K562 (cell line): ENCODE results near the gene SPTLC1. TPM values are rescaled to one million over a fixed set of nuclear protein-coding genes. Genes with fewer than 3 reads are reported as not detected.

Experiments used
- ATAC-seq: fragments of 200-7000 bp; cut with Tn5 transposase; 3 replicates; pipeline ENCODE4 v1.9.1; 2020; ENCODE audit warnings: moderate library complexity
- BruUV-seq: library from RNA; stranded (reverse); fragments of 400-500 nt; replicated peaks from 2 replicates; lab custom pipeline; 2021; lab: Mats Ljungman, UMichigan
- CTCF ChIA-PET: fragments of 300-600 bp; formaldehyde crosslinking; extraction: SDS; loops from one replicate; lab custom pipeline; 2021; ENCODE audit warnings: low intra/inter-chr PET ratio; lab: Yijun Ruan, JAX
- POLR2A ChIA-PET: fragments of 300-600, 350-650 bp; sonication (Branson Sonifier 250); formaldehyde crosslinking; extraction: SDS; loops from one replicate; lab custom pipeline; 2021; ENCODE audit warnings: antibody characterized with exemption, inconsistent platforms; lab: Yijun Ruan, JAX
- DNase-seq, 4 experiments: peaks; one replicate each; pipeline versions ENCODE4 v3.0.0 to v3.0.0-alpha.2; 2011 to 2018; ENCODE audit warnings: low spot score in 3 of 4, mixed read lengths in 3 of 4; ENCODE audit errors: extremely low read depth in 1 of 4
- FAIRE-seq: peaks from 2 replicates; lab custom pipeline; 2011; peaks lifted over from hg19 to GRCh38; lab: Jason Lieb, UNC
- H2AFZ ChIP-seq: 2 replicates; pipeline ENCODE4 v1.6.0; 2011; ENCODE audit warnings: low read depth, low read length, control low read depth, inconsistent platforms
- H3K27ac ChIP-seq: fragments of 200-600 bp; 3 replicates; pipeline ENCODE4 v1.8.0; 2011; ENCODE audit warnings: low read depth, mild to moderate bottlenecking, control low read depth, inconsistent platforms, low read length, moderate library complexity, mixed read lengths; ENCODE audit errors: extremely low read depth
- H3K27me3 ChIP-seq, 2 experiments: fragments of 300-600 bp in 1 of 2; 2 replicates in 1 of 2; 3 replicates in 1 of 2; pipeline versions ENCODE4 v1.6.0 to v1.8.0; 2011; ENCODE audit warnings: inconsistent platforms in 2 of 2, low read length in 2 of 2, mild to moderate bottlenecking in 1 of 2, mixed read lengths in 1 of 2, moderate library complexity in 1 of 2; ENCODE audit not compliant: control insufficient read depth in 2 of 2, insufficient read depth in 2 of 2
- H3K36me3 ChIP-seq: fragments of 300-600 bp; 3 replicates; pipeline ENCODE4 v1.8.0; 2011; ENCODE audit warnings: mild to moderate bottlenecking, low read length, inconsistent platforms; ENCODE audit not compliant: control insufficient read depth, insufficient read depth
- H3K4me1 ChIP-seq, 2 experiments: fragments of 200-600 bp in 1 of 2; replicated peaks in 1 of 2; 2 replicates in 1 of 2; 3 replicates in 1 of 2; pipeline versions ENCODE4 v1.5.1 to v1.8.0; 2011; ENCODE audit warnings: inconsistent platforms in 2 of 2, low read length in 2 of 2, mild to moderate bottlenecking in 1 of 2, mixed read lengths in 1 of 2, moderate library complexity in 1 of 2; ENCODE audit not compliant: control insufficient read depth in 2 of 2, insufficient read depth in 2 of 2
- H3K4me2 ChIP-seq: 2 replicates; pipeline ENCODE4 v1.6.1; 2011; ENCODE audit warnings: low read length, control low read depth, inconsistent platforms, mixed read lengths; ENCODE audit not compliant: insufficient read depth
- H3K4me3 ChIP-seq: fragments of 200-600 bp; sonication (generic), shearing (Covaris generic); 2 replicates; pipeline ENCODE4 v1.5.1; 2016; ENCODE audit warnings: control low read depth, inconsistent platforms
- H3K79me2 ChIP-seq: fragments of 200-600 bp; 3 replicates; pipeline ENCODE4 v1.8.0; 2011; ENCODE audit warnings: low read length, inconsistent platforms; ENCODE audit not compliant: control insufficient read depth, insufficient read depth
- H3K9ac ChIP-seq, 2 experiments: 2 replicates each; pipeline versions ENCODE4 v1.6.0 to v1.6.1; 2011; ENCODE audit warnings: low read depth in 2 of 2, low read length in 2 of 2, control low read depth in 1 of 2, inconsistent platforms in 1 of 2, mild to moderate bottlenecking in 1 of 2, mixed read lengths in 1 of 2; ENCODE audit not compliant: insufficient read depth in 1 of 2
- H3K9me1 ChIP-seq: one replicate; pipeline ENCODE4 v1.6.0; 2011; ENCODE audit warnings: inconsistent platforms, mild to moderate bottlenecking, low read length, moderate library complexity; ENCODE audit not compliant: control insufficient read depth, insufficient read depth
- H3K9me3 ChIP-seq: replicated peaks from 2 replicates; pipeline ENCODE4 v1.5.1; 2011; ENCODE audit warnings: low read depth, low read length, inconsistent platforms; ENCODE audit not compliant: control insufficient read depth, insufficient read depth
- H4K20me1 ChIP-seq: replicated peaks from 2 replicates; pipeline ENCODE4 v1.6.1; 2011; ENCODE audit warnings: low read length, inconsistent platforms, mixed read lengths; ENCODE audit not compliant: control insufficient read depth, insufficient read depth
- CREBBP ChIP-seq: IDR thresholded peaks from one replicate; pipeline ENCODE4 v1.6.1; 2012; ENCODE audit warnings: low read depth, mild to moderate bottlenecking, control low read depth, inconsistent platforms, low read length
- DLX4 ChIP-seq: fragments of 250-450 bp; sonication (Bioruptor Pico); IDR thresholded peaks from 2 replicates; pipeline ENCODE4 v1.6.1; 2021; ENCODE audit warnings: mild to moderate bottlenecking
- EHMT2 ChIP-seq: fragments of 450-650 bp; IDR thresholded peaks from 2 replicates; pipeline ENCODE4 v1.6.1; 2018; ENCODE audit warnings: antibody characterized with exemption
- HEY1 ChIP-seq: fragments of 250-450 bp; sonication (Bioruptor Pico); IDR thresholded peaks from 2 replicates; pipeline ENCODE4 v1.5.0; 2020; ENCODE audit warnings: mild to moderate bottlenecking, moderate library complexity, borderline replicate concordance
- MCM5 ChIP-seq: fragments of 450-650 bp; IDR thresholded peaks from 2 replicates; pipeline ENCODE4 v1.6.1; 2016; ENCODE audit warnings: low read depth
- RBM22 ChIP-seq: fragments of 200-400 bp; formaldehyde crosslinking; IDR thresholded peaks from 2 replicates; pipeline ENCODE4 v1.6.1; 2018; ENCODE audit warnings: low read length, low read depth; ENCODE audit not compliant: poor library complexity, severe bottlenecking
- SNIP1 ChIP-seq: fragments of 450-650 bp; IDR thresholded peaks from 2 replicates; pipeline ENCODE4 v1.7.1; 2017; ENCODE audit warnings: low read depth, mild to moderate bottlenecking
- ZNF263 ChIP-seq: sonication (generic); formaldehyde crosslinking; IDR thresholded peaks from 2 replicates; pipeline ENCODE4 v1.8.0; 2022; ENCODE audit warnings: mild to moderate bottlenecking, missing genetic modification reagents, borderline replicate concordance
- whole genome bisulfite sequencing: fragments of 100-300 bp; shearing (Covaris generic); methylation state at CpG from one replicate; pipeline ENCODE4 v1.1.6; 2016; ENCODE audit warnings: low coverage, mixed read lengths; ENCODE audit not compliant: insufficient coverage; ENCODE audit errors: missing lambda C conversion rate; 5-methylcytosine and 5-hydroxymethylcytosine counted together
- in situ Hi-C: fragments of 300-500 bp; cut with MboI; formaldehyde crosslinking; loops from 4 replicates; pipeline ENCODE4 v1.15.0; 2018; ENCODE audit warnings: inconsistent platforms, mixed read lengths
- intact Hi-C: fragments of 100-400 bp; cut with micrococcal nuclease; formaldehyde crosslinking; loops from 2 replicates; pipeline ENCODE4 v1.14.2; 2022
- polyA plus RNA-seq, 8 experiments: library from polyadenylated mRNA; depleted of rRNA in 4 of 8; stranded (reverse) in 5 of 8; unstranded in 3 of 8; fragments of >200 nt; fragmentation: Nextera tagmentation in 2 of 8; fragmentation: Illumina TruSeq in 1 of 8; extraction: Ambion mirVana in 2 of 8; extraction: Trizol in 1 of 8; gene quantifications; 2 replicates each; pipeline versions ENCODE4 v1.2.1 to v1.2.3, GENCODE V29; 2011 to 2014; ENCODE audit warnings: inconsistent platforms in 1 of 8, missing spikeins in 1 of 8
- total RNA-seq, 7 experiments: library from RNA; depleted of rRNA in 6 of 7; stranded (reverse); fragments of >200 nt in 6 of 7; fragmentation: Illumina TruSeq in 2 of 7; extraction: Trizol in 2 of 7; gene quantifications; 2 replicates each; pipeline versions ENCODE4 v1.2.1 to v1.2.3, GENCODE V29; 2011 to 2021; ENCODE audit warnings: low replicate concordance in 1 of 7

SPTLC1 gene
- total and polyA plus RNA-seq, 9 of the 15 experiments (the other 6 are each of a cell fraction or from before 2014, with no cell fraction given) = 58.8 to 125 (median 84.5) TPM

- Histone ChIP-seq H2AFZ (no peak overlapping the region), H3K9me3 (no peaks in the 10 kb centered on the region), H4K20me1 (no peaks in the 10 kb centered on the region; the same call in 1 of the 2 replicates), H3K36me3 (no peaks in the 10 kb centered on the region), H3K4me1 (peaks cover 14 to 37% of the 10 kb centered on the region in 2 experiments), H3K27ac (no peak overlapping the region), H3K79me2 (no peaks in the 10 kb centered on the region), H3K4me2 (no peak overlapping the region), H3K4me3 (no peak overlapping the region), H3K27me3 (no peaks in the 10 kb centered on the region), H3K9me1 (no peaks in the 10 kb centered on the region), H3K9ac (no peak overlapping the region)
- DNase-seq (no peak), FAIRE-seq (no peak), ATAC-seq (no peak)
- ChIA-PET POLR2A (no interaction called here), CTCF (no interaction called here)
- intact Hi-C loops = loop anchor here (5.0 kb wide), 1 partner anchor 95 kb away; no protein-coding TSS in a partner anchor
- BruUV-seq = no TSS peak
- 24% methylated on average over 6 of the region's 8 CpGs for WGBS
- in situ Hi-C loops = no loop called here
- TF ChIP-seq CREBBP (no peak), MCM5 (no peak), RBM22 (no peak), DLX4 (CRISPR knock-in tag) (no peak), ZNF263 (CRISPR knock-in tag) (no peak), EHMT2 (no peak), HEY1 (no peak), SNIP1 (no peak)
These were observed 27.1 kb upstream of the SPTLC1 start for GRCh38 chr9:92142329-92142728.
